Hematopoietic multipotent progenitor cell treated with erythropoietin and hydrocortisone succinate and interleukin-3 and kit ligand, for 17 days (in vitro differentiated cells): ENCODE measurements around the gene ZFYVE9.

ENCODE experiments used
- DNase-seq: peaks from one replicate; pipeline ENCODE4 v3.0.0-alpha.2; 2015; ENCODE audit warnings: low spot score

Gene ZFYVE9

GRCh38 chr1:52337439-52337838 is 195.6 kb downstream of the ZFYVE9 start:
- no peak for DNase-seq

GRCh38 chr1:52341655-52342260 is 199.9 kb downstream of the ZFYVE9 start:
- no peak for DNase-seq

DNA sequence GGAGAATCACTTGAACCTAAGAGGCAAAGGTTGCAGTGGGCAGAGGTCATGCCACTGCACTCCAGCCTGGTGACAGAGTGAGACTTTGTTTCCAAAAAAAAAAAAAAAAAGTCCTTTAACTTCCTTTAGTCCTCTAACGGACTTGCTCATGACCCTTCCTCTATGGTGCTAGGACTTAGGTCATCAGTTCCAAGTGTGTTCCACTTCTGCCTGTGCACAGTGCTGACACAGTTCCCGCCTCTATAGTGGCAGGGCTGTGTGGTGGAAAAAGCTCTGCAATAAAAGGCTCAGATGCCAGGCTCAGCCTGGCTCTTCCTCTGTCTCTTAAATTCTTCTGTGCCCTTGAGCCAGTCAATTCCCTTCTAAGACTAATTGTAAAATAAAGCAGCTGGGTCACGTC is 202.1 kb downstream of the ZFYVE9 start:
- DNase-seq, result no peak

DNA sequence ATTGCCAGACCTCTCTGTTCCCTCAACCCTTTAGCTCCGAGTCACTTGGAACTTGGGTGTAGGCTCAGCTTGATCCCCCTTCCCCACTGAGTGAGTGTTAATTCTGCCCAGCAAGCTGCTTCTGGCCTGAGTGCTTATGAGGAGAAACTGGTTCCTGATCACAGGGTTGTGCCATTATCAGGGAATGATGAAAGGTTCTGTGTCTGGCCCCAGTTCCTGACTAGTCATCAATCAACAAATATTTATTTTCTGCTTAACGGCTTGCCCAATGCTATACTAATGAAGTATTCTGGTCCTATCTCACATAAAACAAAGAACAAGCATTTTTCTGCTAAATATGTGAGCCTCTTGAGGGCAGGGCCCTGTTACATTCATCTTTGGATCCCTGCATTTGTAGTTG is 203.4 kb downstream of the ZFYVE9 start:
- DNase-seq, result no peak

GRCh38 chr1:52346653-52347052 is 204.8 kb downstream of the ZFYVE9 start:
- DNase-seq, result no peak

DNA sequence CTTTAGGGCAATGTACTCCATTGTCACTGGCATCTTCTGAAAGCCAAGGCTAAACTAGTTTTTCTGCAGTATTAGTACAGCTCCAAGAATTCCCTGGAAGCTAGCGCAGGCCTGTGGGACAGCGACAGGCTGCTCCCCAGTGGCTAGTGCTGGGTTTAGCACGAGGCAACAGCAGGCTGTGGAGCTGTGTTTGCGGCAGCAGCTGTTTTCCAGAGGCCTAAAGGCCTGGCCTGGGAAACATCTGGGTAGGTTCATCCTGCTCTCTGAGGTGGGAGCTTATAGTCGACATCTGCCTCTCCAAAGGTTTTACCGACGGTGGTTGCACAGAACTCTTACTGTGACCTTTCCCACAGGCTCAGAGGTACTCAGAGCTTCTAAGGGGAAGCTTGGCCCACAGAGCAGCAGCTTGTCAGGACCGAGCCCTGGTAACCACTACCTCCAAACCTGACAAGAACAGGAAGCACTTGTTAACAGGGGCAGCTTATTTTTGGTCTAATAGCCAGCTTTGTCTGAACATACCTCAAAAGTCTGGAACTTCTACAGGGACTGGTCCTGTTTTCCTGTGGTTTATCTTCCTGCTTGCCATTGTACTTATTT is 206.9 kb downstream of the ZFYVE9 start:
- DNase-seq, result no peak

DNA sequence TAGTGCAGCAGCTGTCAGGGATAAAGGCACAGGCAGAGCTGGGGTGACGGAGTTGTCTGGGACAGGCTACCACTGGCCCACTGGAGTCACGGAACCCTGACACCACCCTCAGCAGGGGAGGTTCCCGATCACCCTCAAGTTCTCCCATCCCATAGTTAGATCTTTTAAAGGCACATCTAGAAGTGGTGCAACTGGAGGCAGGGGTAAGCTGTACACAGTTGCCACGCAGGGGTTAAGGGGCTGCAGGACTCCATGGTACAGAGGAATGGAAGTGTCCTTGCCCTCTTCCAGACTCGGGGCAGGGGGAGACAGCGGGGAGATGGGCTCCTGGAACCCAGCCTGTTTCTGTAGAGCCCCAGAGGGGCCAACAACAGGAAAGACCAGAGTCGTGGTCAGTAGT is 210.8 kb downstream of the ZFYVE9 start:
- no peak for DNase-seq

DNA sequence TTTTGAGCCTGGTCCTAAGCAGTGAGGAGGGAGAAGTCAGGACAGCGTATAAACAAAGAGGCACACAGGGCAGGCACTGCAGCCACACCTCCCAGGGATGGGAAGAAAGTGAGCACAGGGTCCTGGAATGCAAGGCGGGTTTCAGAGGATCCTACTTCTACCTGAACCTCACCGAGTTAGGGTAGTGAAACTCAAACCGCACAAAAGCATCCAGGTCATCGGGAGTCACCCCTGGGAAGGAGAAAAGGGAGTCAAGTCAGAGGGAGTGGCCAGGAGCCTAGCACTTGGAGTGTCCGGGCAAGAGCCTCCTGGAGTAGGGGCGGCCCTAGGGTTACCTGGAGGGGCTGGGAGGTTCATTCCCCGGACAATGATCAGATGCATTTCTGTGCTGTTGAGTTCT is 213.5 kb downstream of the ZFYVE9 start:
- no peak for DNase-seq

DNA sequence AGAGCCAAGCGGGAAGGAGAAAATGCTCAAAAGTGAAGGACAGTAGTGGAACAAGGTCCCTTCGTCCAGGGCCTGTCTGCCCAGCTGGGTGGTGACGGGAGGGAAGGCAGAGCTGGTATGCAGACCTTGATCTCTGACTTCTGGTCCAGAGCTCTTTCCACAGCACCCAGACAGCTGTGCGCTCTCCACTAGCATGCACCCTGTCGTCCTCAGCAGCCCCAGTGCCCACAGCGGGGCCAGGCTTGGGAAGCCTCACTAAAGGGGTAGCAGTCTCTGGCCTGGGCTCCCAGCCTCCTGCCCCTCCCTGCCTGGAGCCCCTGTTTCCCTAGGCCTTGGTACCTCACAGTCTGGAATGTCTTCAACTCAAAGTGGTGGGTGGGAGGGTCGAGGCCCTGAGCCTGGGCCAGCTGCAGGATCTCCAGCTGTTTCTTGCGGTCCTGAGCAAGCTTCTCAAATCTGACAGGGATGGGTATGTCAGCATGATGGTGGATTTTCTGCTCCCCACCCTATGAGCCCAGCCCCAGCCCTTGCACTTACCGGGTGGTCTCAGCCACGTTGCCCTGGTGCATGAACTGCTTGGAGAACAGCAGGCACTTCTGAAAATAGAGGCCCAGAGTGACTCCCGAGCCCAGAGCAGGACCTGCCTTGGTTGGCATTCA is 214.1 kb downstream of the ZFYVE9 start:
- no peak for DNase-seq

- no peak for DNase-seq
Observed at GRCh38 chr1:52356818-52357355, 215.0 kb downstream of the ZFYVE9 start.

DNA sequence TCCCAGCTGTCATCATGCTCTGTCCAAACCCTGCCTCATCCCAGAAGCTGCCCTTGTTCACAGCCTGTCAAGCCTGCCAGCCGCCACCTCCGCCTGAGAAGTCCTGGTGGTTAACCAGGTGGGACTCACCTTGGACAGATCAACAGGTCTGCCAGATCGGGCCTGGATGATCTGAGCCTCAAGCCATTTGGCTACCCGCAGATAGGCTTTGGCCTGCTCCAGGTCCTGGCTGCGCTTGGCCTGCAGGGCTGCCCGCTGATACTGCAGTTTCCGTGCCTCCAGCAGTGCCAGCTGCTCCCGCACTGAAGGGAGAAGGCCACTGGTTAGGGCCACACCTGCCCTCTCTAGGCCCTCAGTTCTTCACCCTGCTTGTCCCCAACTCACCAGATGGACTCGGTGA is 215.5 kb downstream of the ZFYVE9 start:
- DNase-seq, result no peak

- no peak for DNase-seq
Observed at GRCh38 chr1:52358851-52359497, 217.1 kb downstream of the ZFYVE9 start.

GRCh38 chr1:52359676-52360594 is 218.0 kb downstream of the ZFYVE9 start:
- DNase-seq, result no peak

DNA sequence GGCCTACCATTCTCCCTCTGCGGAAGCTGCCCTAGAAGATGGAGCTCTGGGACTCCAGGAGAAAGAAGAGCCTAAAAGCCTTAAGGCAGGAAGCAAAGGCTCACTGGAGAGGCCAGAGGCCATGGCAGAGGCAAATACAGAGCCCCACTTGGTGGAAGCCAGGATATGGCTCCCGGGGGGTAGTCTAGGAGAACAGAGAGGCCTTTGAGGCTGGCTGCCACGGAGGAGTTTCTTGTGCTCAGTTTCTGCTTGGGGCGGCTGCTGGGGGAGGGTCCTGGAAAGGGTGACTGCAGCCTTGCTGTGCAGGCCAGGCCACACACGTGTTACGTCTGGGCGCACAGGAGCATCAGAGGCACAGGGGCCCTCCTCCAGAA is 218.7 kb downstream of the ZFYVE9 start:
- no peak for DNase-seq

DNA sequence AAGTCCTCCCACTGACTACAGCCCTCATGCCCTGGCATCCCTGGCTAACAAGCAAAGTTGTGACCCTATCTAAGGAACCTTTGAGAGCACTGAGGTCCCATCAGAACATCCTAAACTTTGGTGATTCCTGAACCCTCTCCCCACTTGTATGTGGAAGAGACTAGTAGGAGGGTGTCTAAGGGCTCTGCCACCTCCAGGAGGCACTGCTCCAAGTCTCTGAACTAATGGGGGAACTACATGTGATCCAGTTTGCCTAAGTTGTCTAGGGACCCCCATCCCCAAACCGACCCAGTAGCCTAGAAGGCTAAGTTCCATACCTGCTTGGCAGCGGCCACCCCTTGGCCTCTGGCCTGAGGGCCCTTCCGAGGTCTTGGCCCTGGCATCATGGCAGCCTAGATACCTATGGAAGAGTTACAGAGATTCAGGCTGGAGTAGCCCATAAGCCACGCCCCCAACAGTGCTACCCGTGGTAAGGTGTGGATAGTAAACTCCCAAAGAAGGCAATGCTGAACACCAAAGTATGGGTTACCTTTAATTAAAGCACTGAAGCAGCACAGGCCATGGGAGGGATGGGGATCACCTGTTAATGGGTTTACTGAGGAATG is 222.4 kb downstream of the ZFYVE9 start:
- DNase-seq, result peak; percentile 19

DNA sequence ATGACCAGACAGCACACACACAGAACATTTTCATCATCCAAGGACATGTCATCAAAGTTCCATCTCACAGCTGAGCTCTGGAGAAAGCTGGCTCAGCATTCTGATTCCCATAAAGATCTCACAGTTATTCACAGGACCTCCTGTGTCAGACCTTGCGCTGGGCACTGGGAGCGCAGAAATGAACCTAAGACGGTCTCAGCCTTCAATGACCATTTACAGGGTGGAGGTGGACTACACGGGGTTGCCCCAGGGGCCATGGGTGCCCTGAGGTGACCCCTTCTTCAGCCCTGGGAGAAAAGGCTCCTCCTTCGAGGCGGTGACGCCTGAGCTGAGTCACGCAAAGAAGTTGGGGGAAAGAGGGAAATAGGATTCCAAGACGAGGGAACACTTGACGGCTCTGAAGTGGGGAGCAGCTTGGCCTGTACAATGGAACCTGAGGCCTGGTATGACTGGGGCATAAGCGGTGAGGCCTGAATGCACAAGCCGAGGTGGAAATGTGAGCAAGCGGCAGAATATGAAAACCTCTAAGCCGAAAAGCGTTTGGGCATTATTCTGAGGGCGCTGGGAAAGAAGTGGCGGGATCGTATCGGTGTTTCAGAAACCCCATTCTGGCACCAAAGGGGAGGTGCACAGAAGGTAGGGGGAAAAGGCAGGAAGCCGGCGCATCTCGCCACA is 223.3 kb downstream of the ZFYVE9 start:
- DNase-seq, result peak; percentile 54

DNA sequence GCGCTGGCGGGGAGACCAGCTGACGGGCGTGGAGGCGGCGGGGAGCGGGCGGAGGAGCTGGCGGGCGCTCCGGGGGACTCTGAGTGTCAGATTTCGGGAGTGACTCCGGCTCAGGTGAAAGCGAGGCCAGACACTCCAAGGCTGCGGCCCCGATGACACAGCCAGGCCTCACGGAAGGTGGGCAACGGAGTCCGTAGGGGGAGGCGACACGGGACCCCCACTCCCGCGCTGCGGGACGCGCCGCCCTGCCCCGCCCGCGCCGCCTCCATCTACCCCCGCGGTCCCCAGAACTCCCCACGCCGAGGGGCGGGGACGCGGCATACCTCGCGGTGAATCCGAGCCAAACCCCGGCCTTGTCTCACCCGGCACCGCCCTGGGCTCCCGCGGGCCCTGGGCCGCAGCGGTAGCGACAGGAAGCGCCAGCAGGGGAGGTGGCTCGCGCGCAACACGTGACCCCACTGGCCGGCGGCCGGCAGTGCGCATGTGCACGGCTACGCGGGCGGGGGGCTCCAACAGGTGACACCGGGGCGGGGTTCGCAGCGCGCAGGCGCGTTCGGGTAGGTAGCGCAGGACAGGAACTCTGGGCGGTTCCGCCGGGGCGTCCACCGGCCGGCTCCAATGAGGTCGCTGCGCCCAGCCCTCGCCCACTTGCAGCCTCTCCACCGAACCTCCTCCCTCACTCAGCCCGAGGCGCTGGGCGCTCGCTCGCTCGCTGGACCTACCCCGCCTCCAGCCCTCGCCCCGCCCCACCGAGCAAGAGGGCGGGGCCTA is 224.0 kb downstream of the ZFYVE9 start, which contains the start of gene CC2D1B:
Gene CC2D1B, minus strand, starts transcription at position 460 of the 771 bp plus-strand sequence. CDS start 1,585 bp downstream, outside the sequence.
- DNase-seq, result peak; percentile 97

DNA sequence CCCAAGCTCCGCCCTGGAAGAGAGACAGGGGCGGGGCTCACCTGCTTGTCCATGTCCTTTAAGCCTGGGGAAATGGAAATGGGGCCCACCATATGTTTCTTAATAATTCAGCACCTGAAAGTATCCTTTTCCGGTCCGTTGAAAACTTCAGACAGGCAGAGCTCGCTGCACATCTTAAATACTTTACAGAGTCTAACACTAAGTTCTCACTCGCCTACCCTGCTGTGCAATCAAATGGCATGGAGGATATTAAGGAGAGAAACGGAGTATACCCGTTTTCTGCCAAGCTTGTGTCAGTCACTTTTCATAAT is 224.6 kb downstream of the ZFYVE9 start:
- no peak for DNase-seq

- no peak for DNase-seq
Observed at GRCh38 chr1:52367272-52367671, 225.4 kb downstream of the ZFYVE9 start.
